HepG2 (cell line): ENCODE measurements around the gene CELSR2. TPM values are rescaled to one million over a fixed set of nuclear protein-coding genes. Genes with fewer than 3 reads are reported as not detected.

ENCODE experiments used
- ATF1 ChIP-seq: IDR thresholded peaks from 2 replicates; pipeline ENCODE4 v1.6.1; 2016; ENCODE audit warnings: mild to moderate bottlenecking, control low read depth
- FOSL2 ChIP-seq: sonication (generic); formaldehyde crosslinking; IDR thresholded peaks from 2 replicates; pipeline ENCODE4 v1.4.0; 2020; ENCODE audit warnings: missing genetic modification reagents
- HOXA5 ChIP-seq: sonication (generic); formaldehyde crosslinking; IDR thresholded peaks from 2 replicates; pipeline ENCODE4 v1.4.0; 2020; ENCODE audit warnings: missing genetic modification reagents
- HOXA9 ChIP-seq: sonication (generic); formaldehyde crosslinking; IDR thresholded peaks from 2 replicates; pipeline ENCODE4 v1.8.1; 2022; ENCODE audit warnings: missing genetic modification reagents, mild to moderate bottlenecking, moderate library complexity, borderline replicate concordance
- MAFF ChIP-seq: IDR thresholded peaks from 2 replicates; pipeline ENCODE4 v1.6.1; 2011; ENCODE audit warnings: low read depth, low read length, improper control_type of control experiment
- ONECUT2 ChIP-seq: sonication (generic); formaldehyde crosslinking; IDR thresholded peaks from 2 replicates; pipeline ENCODE4 v1.4.0; 2020; ENCODE audit warnings: missing genetic modification reagents
- REPIN1 ChIP-seq: sonication (generic); formaldehyde crosslinking; IDR thresholded peaks from 2 replicates; pipeline ENCODE4 v1.8.0; 2022; ENCODE audit warnings: missing genetic modification reagents, low read depth, mild to moderate bottlenecking, borderline replicate concordance
- SMARCE1 ChIP-seq: fragments of 450-650 bp; IDR thresholded peaks from 2 replicates; pipeline ENCODE4 v1.6.1; 2017; ENCODE audit warnings: borderline replicate concordance
- ZBTB8A ChIP-seq: sonication (generic); formaldehyde crosslinking; IDR thresholded peaks from 2 replicates; pipeline ENCODE4 v1.4.0; 2020; ENCODE audit warnings: mild to moderate bottlenecking, low read depth, missing genetic modification reagents, borderline replicate concordance
- ZFAT ChIP-seq: sonication (generic); formaldehyde crosslinking; conservative IDR thresholded peaks from 2 replicates; pipeline ENCODE4 v1.8.1; 2023; ENCODE audit warnings: missing genetic modification reagents, inconsistent platforms
- ZNF274 ChIP-seq: sonication (generic); formaldehyde crosslinking; IDR thresholded peaks from 2 replicates; pipeline ENCODE4 v1.5.1; 2020; ENCODE audit warnings: mild to moderate bottlenecking, missing genetic modification reagents
- ZNF549 ChIP-seq: sonication (generic); formaldehyde crosslinking; IDR thresholded peaks from 2 replicates; pipeline ENCODE4 v1.5.0; 2020; ENCODE audit warnings: missing genetic modification reagents
- ZNF572 ChIP-seq: sonication (generic); formaldehyde crosslinking; IDR thresholded peaks from 2 replicates; pipeline ENCODE4 v1.5.1; 2020; ENCODE audit warnings: mild to moderate bottlenecking, missing genetic modification reagents
- ZSCAN20 ChIP-seq: sonication (generic); formaldehyde crosslinking; IDR thresholded peaks from 2 replicates; pipeline ENCODE4 v1.4.0; 2020; ENCODE audit warnings: missing genetic modification reagents, mild to moderate bottlenecking, borderline replicate concordance
- ZSCAN22 ChIP-seq: sonication (generic); formaldehyde crosslinking; IDR thresholded peaks from 2 replicates; pipeline ENCODE4 v1.4.0; 2020; ENCODE audit warnings: mild to moderate bottlenecking, missing genetic modification reagents
- polyA plus RNA-seq, 8 experiments: library from polyadenylated mRNA; depleted of rRNA in 3 of 8; stranded (reverse) in 7 of 8; unstranded in 1 of 8; fragments of >200 nt; fragmentation: Illumina TruSeq in 4 of 8; extraction: Trizol in 4 of 8; gene quantifications; 2 replicates each; pipeline versions ENCODE4 v1.2.1 to v1.2.3, GENCODE V29; 2011 to 2016; ENCODE audit warnings: low read depth in 4 of 8, missing spikeins in 1 of 8, mixed read lengths in 1 of 8; ENCODE audit not compliant: insufficient read depth in 1 of 8
- total RNA-seq, 5 experiments: library from RNA; depleted of rRNA; stranded (reverse); fragments of >200 nt; fragmentation: Illumina TruSeq; extraction: Trizol; gene quantifications; 2 replicates each; pipeline ENCODE4 v1.2.3, GENCODE V29; 2016; ENCODE audit warnings: low read depth in 1 of 5
- TF ChIP-seq, protein P1 (sequence below): sonication (generic); formaldehyde crosslinking; IDR thresholded peaks from 2 replicates; pipeline ENCODE4 v1.4.0; 2020; ENCODE audit warnings: missing genetic modification reagents
- TF ChIP-seq, protein P2 (sequence below): sonication (generic); formaldehyde crosslinking; IDR thresholded peaks from 2 replicates; pipeline ENCODE4 v1.5.0; 2020; ENCODE audit warnings: mild to moderate bottlenecking, missing genetic modification reagents
- TF ChIP-seq, protein P3 (sequence below): sonication (generic); formaldehyde crosslinking; IDR thresholded peaks from 2 replicates; pipeline ENCODE4 v1.5.1; 2020; ENCODE audit warnings: mild to moderate bottlenecking, missing genetic modification reagents, moderate library complexity

CELSR2 gene
- total and polyA plus RNA-seq, 2 of the 13 experiments (the other 11 are each of a cell fraction or from before 2014, with no cell fraction given) = 4.0 to 6.6 TPM

DNA sequence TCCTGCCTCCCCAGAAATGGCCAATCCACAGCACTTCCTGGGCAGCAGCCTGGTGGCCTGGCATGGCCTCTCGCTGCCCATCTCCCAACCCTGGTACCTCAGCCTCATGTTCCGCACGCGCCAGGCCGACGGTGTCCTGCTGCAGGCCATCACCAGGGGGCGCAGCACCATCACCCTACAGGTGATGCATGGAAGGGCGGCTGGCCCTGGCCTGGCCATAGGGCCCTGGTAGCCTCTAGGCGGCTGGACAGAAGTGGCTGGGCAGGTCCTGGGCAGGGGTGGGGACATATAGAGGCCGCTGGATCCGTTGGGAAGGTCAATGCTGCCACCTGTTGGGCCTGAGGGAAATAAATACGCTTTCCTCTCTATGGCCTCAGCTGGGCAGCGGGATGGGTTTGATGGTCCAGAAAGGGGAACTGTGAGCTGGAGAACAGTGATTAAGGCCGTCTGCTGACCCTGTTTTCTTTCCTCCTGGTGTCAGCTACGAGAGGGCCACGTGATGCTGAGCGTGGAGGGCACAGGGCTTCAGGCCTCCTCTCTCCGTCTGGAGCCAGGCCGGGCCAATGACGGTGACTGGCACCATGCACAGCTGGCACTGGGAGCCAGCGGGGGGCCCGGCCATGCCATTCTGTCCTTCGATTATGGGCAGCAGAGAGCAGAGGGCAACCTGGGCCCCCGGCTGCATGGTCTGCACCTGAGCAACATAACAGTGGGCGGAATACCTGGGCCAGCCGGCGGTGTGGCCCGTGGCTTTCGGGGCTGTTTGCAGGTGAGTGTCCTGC, 14.4 kb downstream of the CELSR2 start (continued):
- TF ChIP-seq, protein P1, sequence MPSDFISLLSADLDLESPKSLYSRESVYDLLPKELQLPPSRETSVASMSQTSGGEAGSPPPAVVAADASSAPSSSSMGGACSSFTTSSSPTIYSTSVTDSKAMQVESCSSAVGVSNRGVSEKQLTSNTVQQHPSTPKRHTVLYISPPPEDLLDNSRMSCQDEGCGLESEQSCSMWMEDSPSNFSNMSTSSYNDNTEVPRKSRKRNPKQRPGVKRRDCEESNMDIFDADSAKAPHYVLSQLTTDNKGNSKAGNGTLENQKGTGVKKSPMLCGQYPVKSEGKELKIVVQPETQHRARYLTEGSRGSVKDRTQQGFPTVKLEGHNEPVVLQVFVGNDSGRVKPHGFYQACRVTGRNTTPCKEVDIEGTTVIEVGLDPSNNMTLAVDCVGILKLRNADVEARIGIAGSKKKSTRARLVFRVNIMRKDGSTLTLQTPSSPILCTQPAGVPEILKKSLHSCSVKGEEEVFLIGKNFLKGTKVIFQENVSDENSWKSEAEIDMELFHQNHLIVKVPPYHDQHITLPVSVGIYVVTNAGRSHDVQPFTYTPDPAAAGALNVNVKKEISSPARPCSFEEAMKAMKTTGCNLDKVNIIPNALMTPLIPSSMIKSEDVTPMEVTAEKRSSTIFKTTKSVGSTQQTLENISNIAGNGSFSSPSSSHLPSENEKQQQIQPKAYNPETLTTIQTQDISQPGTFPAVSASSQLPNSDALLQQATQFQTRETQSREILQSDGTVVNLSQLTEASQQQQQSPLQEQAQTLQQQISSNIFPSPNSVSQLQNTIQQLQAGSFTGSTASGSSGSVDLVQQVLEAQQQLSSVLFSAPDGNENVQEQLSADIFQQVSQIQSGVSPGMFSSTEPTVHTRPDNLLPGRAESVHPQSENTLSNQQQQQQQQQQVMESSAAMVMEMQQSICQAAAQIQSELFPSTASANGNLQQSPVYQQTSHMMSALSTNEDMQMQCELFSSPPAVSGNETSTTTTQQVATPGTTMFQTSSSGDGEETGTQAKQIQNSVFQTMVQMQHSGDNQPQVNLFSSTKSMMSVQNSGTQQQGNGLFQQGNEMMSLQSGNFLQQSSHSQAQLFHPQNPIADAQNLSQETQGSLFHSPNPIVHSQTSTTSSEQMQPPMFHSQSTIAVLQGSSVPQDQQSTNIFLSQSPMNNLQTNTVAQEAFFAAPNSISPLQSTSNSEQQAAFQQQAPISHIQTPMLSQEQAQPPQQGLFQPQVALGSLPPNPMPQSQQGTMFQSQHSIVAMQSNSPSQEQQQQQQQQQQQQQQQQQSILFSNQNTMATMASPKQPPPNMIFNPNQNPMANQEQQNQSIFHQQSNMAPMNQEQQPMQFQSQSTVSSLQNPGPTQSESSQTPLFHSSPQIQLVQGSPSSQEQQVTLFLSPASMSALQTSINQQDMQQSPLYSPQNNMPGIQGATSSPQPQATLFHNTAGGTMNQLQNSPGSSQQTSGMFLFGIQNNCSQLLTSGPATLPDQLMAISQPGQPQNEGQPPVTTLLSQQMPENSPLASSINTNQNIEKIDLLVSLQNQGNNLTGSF (CRISPR knock-in tag) = no peak
- TF ChIP-seq HOXA5 (CRISPR knock-in tag) (peak; percentile 84; the same call in 1 of the 2 replicates), ZNF549 (no peak), ZNF274 (CRISPR knock-in tag) (peak; percentile 96), SMARCE1 (no peak), ZSCAN22 (CRISPR knock-in tag) (no peak), ZFAT (CRISPR knock-in tag) (no peak), ONECUT2 (CRISPR knock-in tag) (no peak), ZSCAN20 (CRISPR knock-in tag) (no peak), REPIN1 (CRISPR knock-in tag) (peak; percentile 99), MAFF (no peak), ZBTB8A (CRISPR knock-in tag) (no peak), ZNF572 (peak; percentile 92; the same call in 1 of the 2 replicates), ATF1 (CRISPR knock-in tag) (no peak), FOSL2 (CRISPR knock-in tag) (peak; percentile 77; the same call in 1 of the 2 replicates), HOXA9 (no peak)
- TF ChIP-seq, protein P2, sequence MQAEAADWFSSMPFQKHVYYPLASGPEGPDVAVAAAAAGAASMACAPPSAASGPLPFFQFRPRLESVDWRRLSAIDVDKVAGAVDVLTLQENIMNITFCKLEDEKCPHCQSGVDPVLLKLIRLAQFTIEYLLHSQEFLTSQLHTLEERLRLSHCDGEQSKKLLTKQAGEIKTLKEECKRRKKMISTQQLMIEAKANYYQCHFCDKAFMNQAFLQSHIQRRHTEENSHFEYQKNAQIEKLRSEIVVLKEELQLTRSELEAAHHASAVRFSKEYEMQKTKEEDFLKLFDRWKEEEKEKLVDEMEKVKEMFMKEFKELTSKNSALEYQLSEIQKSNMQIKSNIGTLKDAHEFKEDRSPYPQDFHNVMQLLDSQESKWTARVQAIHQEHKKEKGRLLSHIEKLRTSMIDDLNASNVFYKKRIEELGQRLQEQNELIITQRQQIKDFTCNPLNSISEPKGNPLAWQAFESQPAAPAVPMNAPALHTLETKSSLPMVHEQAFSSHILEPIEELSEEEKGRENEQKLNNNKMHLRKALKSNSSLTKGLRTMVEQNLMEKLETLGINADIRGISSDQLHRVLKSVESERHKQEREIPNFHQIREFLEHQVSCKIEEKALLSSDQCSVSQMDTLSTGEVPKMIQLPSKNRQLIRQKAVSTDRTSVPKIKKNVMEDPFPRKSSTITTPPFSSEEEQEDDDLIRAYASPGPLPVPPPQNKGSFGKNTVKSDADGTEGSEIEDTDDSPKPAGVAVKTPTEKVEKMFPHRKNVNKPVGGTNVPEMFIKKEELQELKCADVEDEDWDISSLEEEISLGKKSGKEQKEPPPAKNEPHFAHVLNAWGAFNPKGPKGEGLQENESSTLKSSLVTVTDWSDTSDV (CRISPR knock-in tag) = 0 out of 2 replicates have a peak, but pooled peaks have one; percentile 78
- TF ChIP-seq, protein P3, sequence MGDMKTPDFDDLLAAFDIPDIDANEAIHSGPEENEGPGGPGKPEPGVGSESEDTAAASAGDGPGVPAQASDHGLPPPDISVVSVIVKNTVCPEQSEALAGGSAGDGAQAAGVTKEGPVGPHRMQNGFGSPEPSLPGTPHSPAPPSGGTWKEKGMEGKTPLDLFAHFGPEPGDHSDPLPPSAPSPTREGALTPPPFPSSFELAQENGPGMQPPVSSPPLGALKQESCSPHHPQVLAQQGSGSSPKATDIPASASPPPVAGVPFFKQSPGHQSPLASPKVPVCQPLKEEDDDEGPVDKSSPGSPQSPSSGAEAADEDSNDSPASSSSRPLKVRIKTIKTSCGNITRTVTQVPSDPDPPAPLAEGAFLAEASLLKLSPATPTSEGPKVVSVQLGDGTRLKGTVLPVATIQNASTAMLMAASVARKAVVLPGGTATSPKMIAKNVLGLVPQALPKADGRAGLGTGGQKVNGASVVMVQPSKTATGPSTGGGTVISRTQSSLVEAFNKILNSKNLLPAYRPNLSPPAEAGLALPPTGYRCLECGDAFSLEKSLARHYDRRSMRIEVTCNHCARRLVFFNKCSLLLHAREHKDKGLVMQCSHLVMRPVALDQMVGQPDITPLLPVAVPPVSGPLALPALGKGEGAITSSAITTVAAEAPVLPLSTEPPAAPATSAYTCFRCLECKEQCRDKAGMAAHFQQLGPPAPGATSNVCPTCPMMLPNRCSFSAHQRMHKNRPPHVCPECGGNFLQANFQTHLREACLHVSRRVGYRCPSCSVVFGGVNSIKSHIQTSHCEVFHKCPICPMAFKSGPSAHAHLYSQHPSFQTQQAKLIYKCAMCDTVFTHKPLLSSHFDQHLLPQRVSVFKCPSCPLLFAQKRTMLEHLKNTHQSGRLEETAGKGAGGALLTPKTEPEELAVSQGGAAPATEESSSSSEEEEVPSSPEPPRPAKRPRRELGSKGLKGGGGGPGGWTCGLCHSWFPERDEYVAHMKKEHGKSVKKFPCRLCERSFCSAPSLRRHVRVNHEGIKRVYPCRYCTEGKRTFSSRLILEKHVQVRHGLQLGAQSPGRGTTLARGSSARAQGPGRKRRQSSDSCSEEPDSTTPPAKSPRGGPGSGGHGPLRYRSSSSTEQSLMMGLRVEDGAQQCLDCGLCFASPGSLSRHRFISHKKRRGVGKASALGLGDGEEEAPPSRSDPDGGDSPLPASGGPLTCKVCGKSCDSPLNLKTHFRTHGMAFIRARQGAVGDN = peak; percentile 98
